Adrenal gland (tissue), 12 donors: Measurements from ENCODE around the gene MRPL54. TPM values are rescaled to one million over a fixed set of nuclear protein-coding genes. Genes with fewer than 3 reads are reported as not detected.

ENCODE experiments used
- DNase-seq, 7 donors: peaks; one replicate each; pipeline ENCODE4 v3.0.0-alpha.2; 2019 to 2020
- H3K27ac ChIP-seq, 5 donors: fragments of 200-600 bp; sonication (generic) in 4 of 5; 1 replicate in 3 of 5; 2 replicates in 2 of 5; pipeline versions ENCODE4 v1.5.1 to v1.8.0; 2016 to 2020; ENCODE audit warnings: mild to moderate bottlenecking in 1 of 5
- H3K27me3 ChIP-seq: fragments of 200-600 bp; 2 replicates; pipeline ENCODE4 v1.8.0; 2021
- H3K36me3 ChIP-seq, 2 donors: fragments of 200-600 bp; replicated peaks in 1 of 2; 1 replicate in 1 of 2; 2 replicates in 1 of 2; pipeline versions ENCODE4 v1.5.1 to v1.8.0; 2018 to 2022
- H3K4me1 ChIP-seq, 2 donors: fragments of 200-600 bp; replicated peaks in 1 of 2; 1 replicate in 1 of 2; 2 replicates in 1 of 2; pipeline versions ENCODE4 v1.5.1 to v1.8.0; 2018 to 2021
- H3K4me3 ChIP-seq, 4 donors: fragments of 200-600 bp; sonication (generic) in 3 of 4; one replicate each; pipeline ENCODE4 v1.5.1; 2016 to 2018
- H3K9me3 ChIP-seq, 3 donors: fragments of 200-600 bp; sonication (generic) in 1 of 3; replicated peaks in 1 of 3; 1 replicate in 2 of 3; 2 replicates in 1 of 3; pipeline versions ENCODE4 v1.5.1 to v1.8.0; 2016 to 2021
- POLR2A ChIP-seq, 2 donors: fragments of 450-650 bp; IDR thresholded peaks; one replicate each; pipeline ENCODE4 v1.6.1; 2017; ENCODE audit warnings: antibody characterized with exemption in 2 of 2, mild to moderate bottlenecking in 2 of 2, moderate library complexity in 1 of 2
- WGBS, 4 donors: extraction: QIAGEN DNeasy Blood & Tissue Kit in 2 of 4; methylation state at CpG; one replicate each; pipeline versions ENCODE4 v1.1.5 to v1.1.7; 2013 to 2017; 5-methylcytosine and 5-hydroxymethylcytosine counted together
- intact Hi-C, 2 donors: fragments of 100-400 bp; cut with DNase I; formaldehyde crosslinking; loops; one replicate each; pipeline versions ENCODE4 v1.14.1 to v1.15.0; 2022 to 2023
- polyA plus RNA-seq, 3 donors: library from polyadenylated mRNA; stranded (reverse); fragments of 200-250 nt in 2 of 3; fragments of 350-450 nt in 1 of 3; fragmentation: Illumina TruSeq in 1 of 3; extraction: RNeasy Lipid Tissue Mini Kit (QIAGEN cat#74804) in 1 of 3; gene quantifications; one replicate each; pipeline ENCODE4 v1.2.3, GENCODE V29; 2013 to 2014
- total RNA-seq, 9 donors: library from RNA; depleted of rRNA in 4 of 9; stranded (reverse); fragments of >200 nt in 4 of 9; fragments of 120-200 nt in 1 of 9; fragmentation: NEBNext Ultra II Directional in 1 of 9; extraction: Animal tissue kit (Norgen Biotek cat#: 25700) in 1 of 9; gene quantifications; one replicate each; pipeline versions ENCODE4 v1.1.0 to v1.2.4, GENCODE V29; 2013 to 2023
- TF ChIP-seq, protein P1 (sequence below), 6 experiments: fragments of 450-650 bp in 4 of 6; fragments of 200-600 bp in 2 of 6; sonication (generic) in 1 of 6; IDR thresholded peaks; 1 replicate in 5 of 6; 2 replicates in 1 of 6; pipeline versions ENCODE4 v1.5.1 to v1.8.0; 2016 to 2021; ENCODE audit warnings: antibody characterized with exemption in 6 of 6, mild to moderate bottlenecking in 2 of 6, moderate library complexity in 1 of 6
- donor health status: healthy with polysubstance abuse.
- donor health status: Bipolar disorder and iron deficiency.
- donor health status: DM: yes; HTN: yes; CAD: no.
- donor health status: DM: no; HTN: no; CAD: no.
- donor health status: DM: no; HTN: no; CAD: no.
- donor health status: DM: yes; HTN: yes; CAD: no.

The MRPL54 gene
- total and polyA plus RNA-seq, 12 donors, result 60.2 to 229 (median 107) TPM

DNA sequence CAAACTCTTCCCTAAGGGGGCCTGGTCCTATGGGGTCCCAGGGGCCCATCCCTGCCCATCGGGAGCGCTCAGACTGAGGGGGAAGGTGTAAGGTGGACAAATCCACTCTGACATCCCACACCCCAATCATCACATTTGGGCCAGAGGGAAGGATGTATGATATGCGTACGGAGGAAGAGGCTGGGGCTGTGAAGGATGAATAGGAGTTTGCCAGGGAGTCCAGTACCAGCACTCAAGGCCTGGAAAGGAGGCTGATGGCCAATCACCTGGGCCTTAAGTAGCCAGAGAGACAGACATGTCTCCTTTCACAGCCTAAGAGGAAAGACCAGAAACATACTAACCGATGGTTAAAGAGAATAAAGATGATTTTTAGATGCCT lies 39.4 kb upstream of the MRPL54 start:
- intact Hi-C loops, result no loop called here
- H3K9me3 ChIP-seq, result no peaks in the 10 kb centered on the region
- peaks cover 36% of the 10 kb centered on the region for H3K27me3 ChIP-seq
- TF ChIP-seq POLR2A (IDR thresholded peaks at IDR 0.05), result no peak
- TF ChIP-seq, protein P1, sequence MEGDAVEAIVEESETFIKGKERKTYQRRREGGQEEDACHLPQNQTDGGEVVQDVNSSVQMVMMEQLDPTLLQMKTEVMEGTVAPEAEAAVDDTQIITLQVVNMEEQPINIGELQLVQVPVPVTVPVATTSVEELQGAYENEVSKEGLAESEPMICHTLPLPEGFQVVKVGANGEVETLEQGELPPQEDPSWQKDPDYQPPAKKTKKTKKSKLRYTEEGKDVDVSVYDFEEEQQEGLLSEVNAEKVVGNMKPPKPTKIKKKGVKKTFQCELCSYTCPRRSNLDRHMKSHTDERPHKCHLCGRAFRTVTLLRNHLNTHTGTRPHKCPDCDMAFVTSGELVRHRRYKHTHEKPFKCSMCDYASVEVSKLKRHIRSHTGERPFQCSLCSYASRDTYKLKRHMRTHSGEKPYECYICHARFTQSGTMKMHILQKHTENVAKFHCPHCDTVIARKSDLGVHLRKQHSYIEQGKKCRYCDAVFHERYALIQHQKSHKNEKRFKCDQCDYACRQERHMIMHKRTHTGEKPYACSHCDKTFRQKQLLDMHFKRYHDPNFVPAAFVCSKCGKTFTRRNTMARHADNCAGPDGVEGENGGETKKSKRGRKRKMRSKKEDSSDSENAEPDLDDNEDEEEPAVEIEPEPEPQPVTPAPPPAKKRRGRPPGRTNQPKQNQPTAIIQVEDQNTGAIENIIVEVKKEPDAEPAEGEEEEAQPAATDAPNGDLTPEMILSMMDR (IDR thresholded peaks at IDR 0.05), result no peak
- whole genome bisulfite sequencing, 4 donors, result 75 to 86% (median 81%) methylated on average over 5 of the region's 5 CpGs
- DNase-seq, result no peak
- peaks cover 0 to 9% of the 10 kb centered on the region in 2 donors for H3K4me1 ChIP-seq
- H3K27ac ChIP-seq, result no peak overlapping the region
- no peaks in the 10 kb centered on the region for H3K36me3 ChIP-seq
- no peak overlapping the region for H3K4me3 ChIP-seq

DNA sequence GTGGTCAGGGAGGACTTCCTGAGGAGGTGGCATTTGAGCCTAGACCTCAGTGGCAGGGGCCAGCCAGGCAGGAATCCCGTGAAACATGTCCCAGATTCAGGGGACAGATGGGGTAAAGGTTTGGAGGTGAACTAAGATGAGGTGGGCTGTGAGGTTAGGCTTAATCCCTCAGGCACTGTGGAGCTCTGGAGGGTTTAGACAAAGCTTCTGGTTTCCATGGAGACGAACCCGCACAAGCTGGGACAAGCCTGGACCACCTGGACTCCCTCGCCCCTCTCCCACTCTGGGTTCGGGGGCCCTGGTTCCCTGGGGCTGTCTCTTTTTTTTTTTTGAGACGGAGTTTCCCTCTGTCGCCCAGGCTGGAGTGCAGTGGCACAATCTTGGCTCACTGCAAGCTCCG lies 38.6 kb upstream of the MRPL54 start:
- intact Hi-C loops, result no loop called here
- Histone ChIP-seq H3K4me3 (no peak overlapping the region), H3K27ac (no peak overlapping the region), H3K9me3 (no peaks in the 10 kb centered on the region), H3K36me3 (no peaks in the 10 kb centered on the region), H3K4me1 (peaks cover 0 to 9% of the 10 kb centered on the region in 2 donors), H3K27me3 (peaks cover 36% of the 10 kb centered on the region)
- TF ChIP-seq POLR2A (IDR thresholded peaks at IDR 0.05), result no peak
- TF ChIP-seq, protein P1 (IDR thresholded peaks at IDR 0.05), result no peak
- no peak for DNase-seq
- WGBS, 4 donors, result 39 to 61% (median 41%) methylated on average over 8 of the region's 8 CpGs

DNA sequence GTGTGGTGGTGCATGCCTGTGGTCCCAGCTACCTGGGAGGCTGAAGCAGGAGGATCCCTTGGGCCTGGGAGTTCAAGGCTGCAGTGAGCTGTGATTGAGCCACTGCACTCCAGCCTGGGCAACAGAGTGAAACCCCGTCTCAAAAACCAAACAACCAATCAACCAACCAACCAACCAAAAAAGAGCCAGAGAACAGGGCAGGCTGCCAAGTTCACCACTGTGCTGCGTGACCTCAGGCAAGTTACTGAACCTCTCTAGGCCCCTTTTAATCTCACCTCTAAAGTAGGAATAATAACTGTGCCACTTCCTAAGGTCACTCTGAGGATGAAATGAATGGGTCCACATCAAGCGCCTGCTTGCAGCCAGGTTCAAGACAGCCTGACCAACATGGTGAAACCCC lies 37.4 kb upstream of the MRPL54 start:
- DNase-seq, result no peak
- Histone ChIP-seq H3K4me3 (no peak overlapping the region), H3K27ac (no peak overlapping the region), H3K36me3 (no peaks in the 10 kb centered on the region), H3K9me3 (no peaks in the 10 kb centered on the region), H3K4me1 (peaks cover 0 to 9% of the 10 kb centered on the region in 2 donors), H3K27me3 (peaks cover 26% of the 10 kb centered on the region)
- intact Hi-C loops, result no loop called here
- 54 to 79% (median 60%) methylated on average over 3 of the region's 3 CpGs for WGBS, 4 donors
- TF ChIP-seq, protein P1 (IDR thresholded peaks at IDR 0.05), result no peak
- TF ChIP-seq POLR2A (IDR thresholded peaks at IDR 0.05), result no peak

DNA sequence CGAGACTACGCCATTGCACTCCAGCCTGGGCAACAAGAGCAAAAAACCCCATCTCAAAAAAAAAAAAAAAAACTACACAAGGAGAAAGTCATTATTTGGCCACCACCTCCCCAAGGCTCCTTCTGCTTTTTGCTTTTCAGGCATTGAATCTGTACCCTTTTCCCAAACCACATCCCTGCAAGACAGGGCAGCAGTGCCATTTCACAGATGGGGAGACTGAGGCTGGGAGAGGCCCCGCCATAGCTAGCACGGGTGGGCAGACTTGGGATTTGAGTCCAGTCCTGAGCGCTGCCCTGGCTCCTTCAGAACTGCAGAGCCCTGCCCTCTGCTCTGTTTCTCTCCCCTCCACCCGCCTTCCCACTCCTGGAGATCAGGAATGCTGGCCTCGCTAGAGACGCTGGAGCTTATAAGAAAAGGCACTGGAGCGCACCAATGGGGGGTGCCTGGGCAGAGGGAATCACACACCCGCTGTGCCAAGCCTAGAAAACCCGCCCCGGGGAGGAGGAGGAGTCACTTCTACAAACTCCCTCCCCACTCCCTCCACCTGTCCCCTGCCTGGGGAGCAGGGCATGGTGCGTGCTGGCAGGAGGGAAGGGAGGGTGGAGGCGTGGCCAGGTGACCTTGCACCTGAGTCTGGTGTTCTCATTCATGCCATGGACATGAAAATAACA lies 36.7 kb upstream of the MRPL54 start:
- Histone ChIP-seq H3K4me1 (peaks cover 0 to 9% of the 10 kb centered on the region in 2 donors), H3K9me3 (no peaks in the 10 kb centered on the region), H3K4me3 (no peak overlapping the region), H3K27me3 (peaks cover 20% of the 10 kb centered on the region), H3K27ac (no peak overlapping the region), H3K36me3 (no peaks in the 10 kb centered on the region)
- intact Hi-C loops, result no loop called here
- DNase-seq, result peak in 3 of 7 donors; percentile 29 to 34 (median 30)
- no peak for TF ChIP-seq POLR2A (IDR thresholded peaks at IDR 0.05)
- TF ChIP-seq, protein P1 (IDR thresholded peaks at IDR 0.05), result no peak
- 20 to 43% (median 23%) methylated on average over 9 to 14 of the region's 14 CpGs for WGBS, 4 donors
